Renal pelvis (tissue), 4 donors: ENCODE measurements around the gene PGM2L1. TPM values are rescaled to one million over a fixed set of nuclear protein-coding genes. Genes with fewer than 3 reads are reported as not detected.

ENCODE experiments used
- DNase-seq: peaks from one replicate; pipeline ENCODE4 v3.0.0-alpha.2; 2013
- polyA plus RNA-seq, 3 donors: library from polyadenylated mRNA; unstranded; fragments of 120-200 nt; gene quantifications; one replicate each; pipeline ENCODE4 v1.2.1, GENCODE V29; 2013; ENCODE audit not compliant: insufficient read length in 3 of 3

The PGM2L1 gene
- polyA plus RNA-seq, 3 donors, result 2.6 to 4.3 (median 3.8) TPM

DNA sequence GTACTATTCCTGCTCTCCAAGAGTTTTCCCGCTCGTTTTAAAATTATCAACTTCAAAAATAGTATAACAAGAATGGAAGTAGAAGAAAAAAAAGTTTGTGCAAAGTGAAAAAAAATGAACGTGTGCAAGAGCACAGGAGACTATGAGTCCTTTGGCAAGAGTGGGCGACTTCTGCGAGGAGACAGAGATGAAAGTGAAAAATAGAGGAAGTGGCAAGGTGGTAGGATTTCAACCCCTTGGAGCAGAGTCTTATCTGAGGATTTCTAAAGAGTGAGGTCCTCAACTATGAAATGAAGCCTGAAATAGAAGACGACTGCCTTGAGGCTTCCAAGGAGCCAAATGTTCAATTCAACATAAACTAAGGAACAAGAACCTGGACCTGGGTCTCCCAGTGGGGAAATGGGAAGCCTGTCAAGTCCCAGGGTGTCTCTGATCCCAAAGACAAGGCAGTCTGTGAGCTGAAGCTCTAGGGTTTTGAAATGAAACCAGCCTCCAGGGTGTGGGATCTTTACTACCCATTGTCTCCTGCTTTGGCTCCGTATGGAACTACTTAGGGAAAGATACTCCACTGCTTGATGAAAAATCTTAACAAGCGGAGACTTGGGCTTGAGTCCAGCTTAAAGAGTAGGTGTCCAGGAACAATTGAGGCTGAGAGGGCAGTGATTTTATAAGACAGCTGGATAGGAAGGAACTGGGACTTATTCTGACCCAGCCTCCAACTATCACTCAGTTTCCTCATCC is 91.6 kb downstream of the PGM2L1 start:
- no peak for DNase-seq

DNA sequence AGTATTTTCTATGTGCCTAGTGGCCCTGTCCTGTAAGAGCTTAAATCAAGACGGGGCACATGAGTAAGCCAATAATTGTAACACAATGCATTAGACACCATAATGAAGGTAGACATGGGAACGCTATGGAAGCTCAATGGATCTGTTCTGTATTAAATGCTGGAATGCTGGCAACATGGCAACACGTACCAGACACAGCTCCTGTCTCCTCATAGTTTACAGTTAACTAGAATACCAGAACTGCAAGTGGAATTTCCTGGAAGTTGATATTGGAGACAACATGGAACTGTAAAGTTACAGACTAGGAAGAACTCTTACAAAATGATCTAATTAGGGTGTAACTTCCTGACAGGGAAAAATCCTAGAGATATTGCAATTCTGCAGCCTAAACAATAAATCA is 99.2 kb downstream of the PGM2L1 start:
- no peak for DNase-seq

- no peak for DNase-seq
These were observed 100.7 kb downstream of the PGM2L1 start for GRCh38 chr11:74297484-74297883.

- no peak for DNase-seq
These were observed 109.3 kb downstream of the PGM2L1 start for GRCh38 chr11:74288911-74289310.

DNA sequence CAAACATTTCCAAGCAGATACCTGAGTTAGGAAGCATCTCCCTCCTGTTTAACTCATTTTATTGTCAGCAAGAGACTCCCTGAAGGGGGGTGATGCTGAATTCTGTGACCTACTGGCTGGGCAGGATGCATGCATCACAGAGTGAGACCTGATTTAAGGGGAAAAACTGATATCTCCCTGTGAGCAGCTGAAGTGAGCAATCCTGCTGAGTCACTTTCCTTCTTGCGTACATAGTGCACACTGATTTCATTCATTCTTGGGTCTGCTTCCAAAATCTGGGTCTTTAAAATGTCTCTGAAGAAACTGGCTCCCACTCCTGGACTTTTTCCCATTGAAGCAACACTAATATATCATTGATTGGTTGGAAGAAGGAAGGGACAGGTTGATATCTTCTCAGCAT is 110.1 kb downstream of the PGM2L1 start:
- DNase-seq, result no peak

GRCh38 chr11:74284466-74284865 is 113.8 kb downstream of the PGM2L1 start:
- no peak for DNase-seq

- DNase-seq, result no peak
These were observed 114.6 kb downstream of the PGM2L1 start for GRCh38 chr11:74283580-74284180.

DNA sequence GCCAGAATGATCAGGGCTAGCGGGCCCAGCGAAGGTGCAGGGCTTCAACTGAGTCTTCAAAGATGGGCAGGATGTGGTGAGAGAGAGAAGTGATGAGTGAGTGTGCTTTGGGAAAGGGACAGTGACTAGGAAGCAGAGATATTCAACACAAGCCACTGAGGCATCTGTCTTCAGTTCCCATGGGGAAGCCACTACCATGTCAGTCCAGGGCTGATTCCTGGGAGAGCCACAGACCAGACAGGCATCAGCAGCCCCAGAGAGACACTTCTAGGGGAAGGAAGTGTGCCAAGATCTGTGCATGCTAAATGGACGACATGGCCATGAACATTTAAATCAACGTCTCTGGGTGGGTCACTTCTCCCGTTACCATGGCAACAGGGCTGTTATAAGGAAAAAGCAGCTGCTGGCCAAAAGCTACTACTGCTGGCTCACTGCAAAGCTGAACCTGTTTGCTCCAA is 115.3 kb downstream of the PGM2L1 start:
- no peak for DNase-seq

- no peak for DNase-seq
These were observed 115.8 kb downstream of the PGM2L1 start for GRCh38 chr11:74282421-74282820.

DNA sequence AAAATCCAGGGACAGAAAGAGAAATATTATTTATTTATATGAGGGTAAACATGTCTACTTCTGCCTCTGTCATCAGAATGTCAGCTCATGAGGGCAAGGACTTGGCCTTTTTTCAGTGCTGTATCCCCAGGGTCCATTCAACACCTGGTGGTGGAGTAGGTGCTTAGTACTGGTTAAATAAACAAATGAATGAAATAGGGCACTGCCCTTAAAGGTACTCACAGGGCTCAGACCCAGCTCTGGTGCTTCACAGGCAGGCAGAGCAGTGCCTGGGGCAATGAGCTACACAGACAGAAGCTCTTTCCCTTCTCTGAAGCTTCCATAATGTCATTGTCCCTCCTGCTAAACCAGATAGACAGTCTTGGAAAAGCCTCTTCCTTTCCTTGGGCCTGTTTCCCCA is 117.7 kb downstream of the PGM2L1 start:
- no peak for DNase-seq

Other genes starting within 250 kb of the PGM2L1 start
- 10 to 100 TPM; 21.2 to 26.8 (median 25.7) TPM for gene C2CD3, start 227.4 kb downstream of the PGM2L1 start, polyA plus RNA-seq
- 10 to 100 TPM; 40.2 to 43.1 (median 41.1) TPM for gene PPME1, start 227.1 kb downstream of the PGM2L1 start, polyA plus RNA-seq
- gene P4HA3, start 86.8 kb downstream of the PGM2L1 start, polyA plus RNA-seq, result under 1 TPM; 0.56 to 0.98 (median 0.90) TPM
- 10 to 100 TPM; 29.0 to 36.6 (median 35.0) TPM for gene KCNE3, start 69.1 kb upstream of the PGM2L1 start, polyA plus RNA-seq
- 10 to 100 TPM in 2 of 3 donors, 1 to 10 TPM in 1; 8.6 to 10.9 (median 10.2) TPM for gene LIPT2, start 95.3 kb upstream of the PGM2L1 start, polyA plus RNA-seq
- 10 to 100 TPM; 36.6 to 39.5 (median 39.1) TPM for gene POLD3, start 194.1 kb upstream of the PGM2L1 start, polyA plus RNA-seq